HG03025 (cell line): ENCODE measurements around the gene AHDC1.

Source experiments
- ATAC-seq: cut with Tn5 transposase; IDR thresholded peaks from one replicate; pipeline ENCODE4 v1.9.1; 2021; ENCODE audit warnings: mild to moderate bottlenecking, moderate library complexity; ENCODE audit not compliant: unreplicated experiment, low FRiP score

The AHDC1 gene

GRCh38 chr1:27522432-27523336 lies 81.3 kb downstream of the AHDC1 start:
- ATAC-seq, result no peak

DNA sequence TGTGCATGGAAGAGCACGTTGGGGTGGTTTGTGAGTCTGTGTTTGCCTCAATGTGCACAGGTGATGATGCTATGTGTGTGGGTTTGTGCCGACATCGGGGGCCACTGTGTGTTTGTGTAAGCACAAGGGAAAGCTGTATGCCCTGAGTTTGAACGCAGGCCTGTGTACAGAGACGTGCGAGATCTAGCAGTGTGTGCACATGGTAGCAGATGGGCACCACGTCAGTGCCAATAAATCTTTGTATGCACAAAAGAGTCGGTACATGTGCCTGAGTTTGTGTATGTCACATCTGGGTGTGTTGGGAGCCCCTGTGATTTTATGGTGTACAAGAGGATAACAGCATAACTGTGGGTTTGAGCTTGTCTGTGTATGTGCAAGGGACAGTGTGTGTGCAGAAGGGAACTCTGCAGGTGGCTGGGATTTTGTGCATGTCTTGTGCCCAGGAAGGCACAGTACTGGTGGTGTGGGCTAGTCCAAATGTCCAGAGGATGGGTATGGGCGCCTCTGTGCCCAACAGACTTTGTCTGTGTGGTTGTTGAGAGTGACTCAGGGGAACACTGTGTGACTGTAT lies 82.0 kb downstream of the AHDC1 start:
- ATAC-seq, result no peak

DNA sequence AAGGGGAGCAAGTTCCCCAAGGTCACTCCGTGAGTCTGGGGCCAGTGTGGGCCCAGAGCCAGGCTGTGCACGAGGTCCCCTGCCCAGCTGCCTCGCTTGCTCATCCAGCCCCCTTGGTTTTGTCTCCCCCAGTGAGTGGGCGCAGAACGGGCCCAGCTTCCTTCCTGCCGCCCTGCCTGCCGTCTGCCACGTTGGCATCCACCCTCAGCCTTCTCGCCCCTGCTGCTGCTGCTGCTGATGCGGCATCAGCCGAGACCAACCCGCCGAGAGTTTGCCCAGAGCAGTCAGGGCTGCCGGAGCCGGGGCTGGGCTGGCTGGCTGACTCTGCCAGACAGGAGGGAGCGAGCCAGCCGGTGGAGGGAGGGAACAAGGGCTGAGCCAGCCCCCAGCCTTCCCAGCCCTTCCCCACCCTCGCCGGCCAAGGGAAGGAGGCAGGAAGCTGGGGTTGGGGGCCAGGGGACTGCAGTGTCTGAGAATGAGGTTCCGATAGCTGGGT lies 82.6 kb downstream of the AHDC1 start:
- no peak for ATAC-seq

- ATAC-seq, result no peak
These were observed 83.3 kb downstream of the AHDC1 start for GRCh38 chr1:27520651-27521050.

DNA sequence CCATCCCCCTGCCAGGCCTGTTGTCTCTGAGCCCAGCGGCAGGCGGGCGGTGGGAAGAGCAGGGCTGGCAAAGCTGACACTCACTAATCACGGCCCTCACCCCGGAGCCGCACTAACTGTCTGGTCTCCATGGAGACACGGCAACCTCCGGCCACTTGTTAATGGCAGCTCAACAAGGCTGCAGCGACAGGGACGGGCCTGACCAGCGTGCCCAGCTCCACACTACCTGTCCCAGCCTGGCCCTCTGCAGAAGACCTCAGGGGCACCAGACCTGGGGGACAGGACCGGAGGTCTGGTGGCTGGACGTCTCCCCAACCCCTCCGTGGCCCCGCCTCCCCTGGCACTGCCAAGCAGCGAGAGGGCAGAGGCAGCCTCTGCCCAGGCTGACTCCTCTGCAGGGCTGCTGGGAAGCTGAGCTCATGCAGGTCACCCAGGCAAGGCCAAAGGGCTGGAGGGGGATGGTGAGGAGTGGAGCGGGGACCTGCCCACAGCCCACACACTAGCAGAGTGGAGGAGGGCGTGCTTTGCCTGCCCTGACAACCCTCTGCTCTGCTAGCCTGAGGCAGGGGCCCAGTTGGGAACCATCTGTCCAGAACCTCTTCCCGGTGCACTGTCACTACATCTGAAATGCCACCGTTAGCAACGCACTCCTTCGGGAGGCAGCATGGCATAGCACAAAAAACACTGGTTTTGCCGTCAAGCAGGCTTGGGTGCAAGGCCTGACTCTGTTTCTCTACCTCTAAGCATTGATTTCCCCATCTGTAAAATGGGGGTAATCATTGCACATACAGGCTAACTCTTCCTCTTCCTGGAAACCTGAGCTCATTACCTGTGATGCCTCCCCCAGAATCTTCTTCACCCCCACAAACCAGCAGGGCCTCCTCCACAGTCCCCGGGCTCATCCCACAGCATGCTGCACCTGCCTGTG lies 84.3 kb downstream of the AHDC1 start:
- no peak for ATAC-seq

GRCh38 chr1:27518808-27519207 lies 85.1 kb downstream of the AHDC1 start:
- ATAC-seq, result no peak

- no peak for ATAC-seq
These were observed 85.8 kb downstream of the AHDC1 start for GRCh38 chr1:27517907-27518718.

DNA sequence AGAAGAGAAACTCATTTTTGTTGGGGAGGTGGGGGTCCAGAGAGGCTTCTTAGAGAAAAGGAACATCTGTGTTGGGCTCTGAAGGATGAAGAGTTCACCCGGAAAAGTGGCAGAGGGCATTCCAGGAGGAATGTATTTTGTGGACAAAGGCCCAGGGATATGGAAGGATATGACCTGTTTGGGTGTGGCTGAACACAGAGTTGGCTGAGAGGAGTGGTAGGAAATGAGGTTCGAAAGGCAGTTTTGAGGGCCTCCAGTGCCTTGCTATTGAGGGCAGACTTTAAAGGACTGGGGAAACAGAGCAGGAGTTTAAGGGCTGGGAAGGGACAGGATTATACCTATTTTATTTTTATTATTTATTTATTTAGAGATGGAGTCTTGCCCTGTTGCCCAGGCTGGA lies 86.6 kb downstream of the AHDC1 start:
- no peak for ATAC-seq

DNA sequence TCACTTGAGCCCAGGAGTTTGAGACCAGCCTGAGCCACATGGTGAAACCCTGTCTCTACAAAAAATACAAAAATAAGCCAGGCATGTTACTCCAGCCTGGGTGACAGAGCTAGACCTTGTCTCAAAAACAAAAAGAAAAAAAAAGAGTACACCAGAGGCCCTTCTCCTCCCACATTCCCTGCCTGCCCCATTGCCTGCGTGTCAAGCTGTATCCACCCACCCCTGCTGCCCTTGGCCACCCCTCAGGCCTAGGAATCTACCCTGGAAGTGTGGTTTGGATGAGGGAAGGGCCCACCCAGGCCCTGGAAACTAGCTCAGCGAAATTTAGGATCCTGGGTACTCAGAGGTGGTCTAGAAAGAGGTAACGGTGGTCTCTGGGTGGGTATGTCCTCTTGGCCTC lies 88.3 kb downstream of the AHDC1 start:
- no peak for ATAC-seq

- no peak for ATAC-seq
These were observed 90.0 kb downstream of the AHDC1 start for GRCh38 chr1:27513958-27514357.

DNA sequence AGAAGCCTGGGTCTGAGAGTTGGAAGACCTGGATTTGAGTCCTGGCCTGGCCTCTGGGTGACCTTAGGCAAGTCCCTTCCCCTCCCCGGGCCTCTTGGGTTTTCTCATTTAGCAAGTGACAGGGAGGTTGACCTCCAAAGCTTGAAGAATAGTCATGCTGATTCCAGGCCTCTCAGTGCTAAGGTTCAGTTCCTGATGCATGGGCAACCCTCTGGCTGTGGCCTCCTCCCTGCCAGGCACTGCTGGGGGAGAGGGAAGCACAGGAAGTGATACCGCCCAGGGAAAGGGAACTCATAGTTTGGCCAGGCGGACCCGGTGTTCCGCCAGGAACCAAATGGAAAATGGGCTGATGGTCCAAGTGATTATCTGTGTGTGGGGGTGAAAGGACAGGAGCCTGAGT lies 90.4 kb downstream of the AHDC1 start:
- ATAC-seq, result no peak

- ATAC-seq, result no peak
These were observed 94.5 kb downstream of the AHDC1 start for GRCh38 chr1:27509127-27510080.

DNA sequence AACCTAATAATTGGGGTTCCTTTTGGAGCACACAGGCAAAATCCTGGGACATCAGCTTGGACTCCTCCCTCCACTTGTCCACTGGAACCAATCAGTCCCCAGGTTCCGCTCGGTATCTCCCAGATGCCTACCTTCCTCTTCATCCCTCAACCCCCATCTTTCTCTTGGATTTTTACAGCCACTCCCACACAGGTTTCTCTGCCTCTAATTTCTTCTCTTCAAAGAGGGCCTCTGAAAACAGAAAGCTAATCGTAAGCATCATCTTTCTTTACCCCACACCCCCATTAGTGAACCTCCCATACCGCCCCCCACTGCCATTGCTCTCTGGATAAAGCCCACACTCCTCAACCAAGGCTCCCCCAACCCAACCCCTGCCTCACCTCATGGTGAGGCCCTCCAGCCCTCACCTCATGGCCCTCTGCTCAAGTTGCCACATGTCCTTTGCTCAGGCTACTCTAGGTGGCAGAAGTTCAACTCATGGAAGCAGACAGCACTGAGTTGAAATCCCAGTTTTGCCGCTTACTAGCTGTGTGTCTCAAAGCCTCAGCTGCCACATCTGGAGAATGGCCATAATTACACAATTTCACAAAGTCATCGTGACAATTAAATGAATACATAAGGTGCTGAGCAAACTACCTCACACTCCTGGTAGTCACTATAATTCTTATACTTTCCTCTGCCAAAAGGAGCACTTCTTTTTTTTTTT lies 95.8 kb downstream of the AHDC1 start:
- ATAC-seq, result no peak

GRCh38 chr1:27506703-27507102 lies 97.2 kb downstream of the AHDC1 start:
- no peak for ATAC-seq

DNA sequence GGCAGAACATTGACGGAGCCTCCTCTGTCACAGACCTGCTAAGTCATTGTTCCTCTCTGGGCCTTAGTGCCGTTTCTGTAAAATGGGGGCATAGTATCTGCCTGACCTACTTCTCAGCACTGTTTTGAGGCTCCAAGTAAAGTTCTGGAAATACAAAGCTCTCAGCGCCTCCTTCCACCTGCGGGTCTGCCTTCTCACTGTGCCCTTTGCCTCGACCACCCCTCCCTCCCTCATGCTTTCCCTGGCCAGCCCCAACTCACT lies 98.6 kb downstream of the AHDC1 start:
- ATAC-seq, result no peak

- no peak for ATAC-seq
These were observed 99.1 kb downstream of the AHDC1 start for GRCh38 chr1:27504588-27505419.

DNA sequence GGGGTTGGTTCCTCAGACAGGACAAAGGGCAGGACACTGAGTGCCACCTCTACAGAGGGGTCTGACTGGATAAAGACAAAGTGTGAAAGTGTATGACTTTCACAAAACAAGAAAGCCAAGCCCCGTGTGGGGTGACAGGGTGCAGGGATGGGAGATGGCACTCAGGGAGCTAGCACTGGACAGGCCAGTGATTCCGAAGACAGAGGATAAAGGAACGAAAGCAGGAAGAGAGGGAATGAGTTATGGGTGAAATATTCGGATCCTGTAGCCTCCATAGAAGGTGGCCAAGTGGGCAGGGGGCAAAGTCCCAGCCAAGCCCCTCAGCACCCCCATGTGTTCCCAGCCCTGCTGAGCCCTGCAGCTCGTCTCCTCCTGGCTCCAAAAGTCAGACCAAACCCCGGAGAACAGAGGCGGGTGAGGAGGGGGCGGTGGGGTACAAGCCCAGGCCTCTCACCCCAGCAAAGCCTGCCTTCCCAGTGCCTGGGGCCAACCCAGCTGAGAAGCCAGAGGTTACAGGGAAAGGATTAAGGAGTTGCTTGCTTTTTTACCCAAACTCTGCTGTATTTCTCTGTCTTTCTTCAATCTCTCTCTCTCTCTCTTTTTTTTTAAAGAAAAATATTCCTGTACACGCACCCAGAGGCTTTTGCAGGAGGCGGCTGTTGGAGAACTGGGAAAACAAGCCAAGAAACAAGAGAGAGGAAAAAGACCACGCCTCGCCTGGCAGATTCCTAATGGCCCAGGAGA lies 99.9 kb downstream of the AHDC1 start:
- ATAC-seq, result no peak
